Measurements from ENCODE around the gene TUBB2B.

The TUBB2B gene

GRCh38 chr6:3218266-3218665 is 9.2 kb downstream of the TUBB2B start:
- ATAC-seq (no peak), DNase-seq (no peak)
- no peak overlapping the region for H3K4me3 Mint-ChIP-seq
- H3K36me3 Mint-ChIP-seq (ENCODE audit: low read depth): no peaks in the 10 kb centered on the region
- no peaks in the 10 kb centered on the region for H3K9me3 Mint-ChIP-seq
- H3K27me3 Mint-ChIP-seq: peaks cover 54% of the 10 kb centered on the region
- no peaks in the 10 kb centered on the region for H3K4me1 Mint-ChIP-seq
- H3K27ac Mint-ChIP-seq: no peak overlapping the region

- peaks cover 2% of the 10 kb centered on the region for H3K4me1 Mint-ChIP-seq
Measured at GRCh38 chr6:3217286-3217685, 10.2 kb downstream of the TUBB2B start.

GRCh38 chr6:3214898-3215297 is 12.6 kb downstream of the TUBB2B start:
- peaks cover 8% of the 10 kb centered on the region for H3K4me1 Mint-ChIP-seq
- H3K27ac Mint-ChIP-seq: no peak overlapping the region
- no peak overlapping the region for H3K4me3 Mint-ChIP-seq
- ATAC-seq (no peak), DNase-seq (no peak)
- H3K9me3 Mint-ChIP-seq: no peaks in the 10 kb centered on the region
- H3K27me3 Mint-ChIP-seq: peaks cover 53% of the 10 kb centered on the region
- H3K36me3 Mint-ChIP-seq (ENCODE audit: low read depth): no peaks in the 10 kb centered on the region

More at GRCh38 chr6:3217286-3217685, 10.2 kb downstream of the TUBB2B start:
- H3K4me3 Mint-ChIP-seq: no peak overlapping the region
- DNase-seq: no peak
- H3K27ac Mint-ChIP-seq: no peak overlapping the region
- H3K27me3 Mint-ChIP-seq: peaks cover 59% of the 10 kb centered on the region
- H3K9me3 Mint-ChIP-seq: no peaks in the 10 kb centered on the region
- ATAC-seq: no peak
- H3K36me3 Mint-ChIP-seq (ENCODE audit: low read depth): no peaks in the 10 kb centered on the region

- no peaks in the 10 kb centered on the region for H3K36me3 Mint-ChIP-seq (ENCODE audit: low read depth)
- H3K27ac Mint-ChIP-seq: no peak overlapping the region
- peaks cover 47% of the 10 kb centered on the region for H3K27me3 Mint-ChIP-seq
- peaks cover 23% of the 10 kb centered on the region for H3K4me1 Mint-ChIP-seq
- no peak for DNase-seq
- H3K9me3 Mint-ChIP-seq: no peaks in the 10 kb centered on the region
- H3K4me3 Mint-ChIP-seq: no peak overlapping the region
- no peak for ATAC-seq
Measured at GRCh38 chr6:3213334-3213695, 14.1 kb downstream of the TUBB2B start.

- ATAC-seq (no peak), DNase-seq (no peak)
- no peaks in the 10 kb centered on the region for H3K36me3 Mint-ChIP-seq (ENCODE audit: low read depth)
- H3K9me3 Mint-ChIP-seq: no peaks in the 10 kb centered on the region
- no peak overlapping the region for H3K27ac Mint-ChIP-seq
- H3K4me3 Mint-ChIP-seq: no peak overlapping the region
- H3K4me1 Mint-ChIP-seq: peaks cover 31% of the 10 kb centered on the region
- H3K27me3 Mint-ChIP-seq: peaks cover 41% of the 10 kb centered on the region
Measured at GRCh38 chr6:3212261-3212660, 15.2 kb downstream of the TUBB2B start.

- DNase-seq: no peak
- H3K27me3 Mint-ChIP-seq: peaks cover 40% of the 10 kb centered on the region
Measured at GRCh38 chr6:3211681-3212080, 15.8 kb downstream of the TUBB2B start.

GRCh38 chr6:3210024-3210610 is 17.3 kb downstream of the TUBB2B start:
- H3K4me3 Mint-ChIP-seq: no peak overlapping the region
- DNase-seq (no peak), ATAC-seq (no peak)
- H3K27me3 Mint-ChIP-seq: peaks cover 34% of the 10 kb centered on the region
- no peaks in the 10 kb centered on the region for H3K36me3 Mint-ChIP-seq (ENCODE audit: low read depth)
- peaks cover 35% of the 10 kb centered on the region for H3K4me1 Mint-ChIP-seq
- H3K27ac Mint-ChIP-seq: peak overlapping the region; percentile 86
- H3K9me3 Mint-ChIP-seq: no peaks in the 10 kb centered on the region

More at GRCh38 chr6:3211681-3212080, 15.8 kb downstream of the TUBB2B start:
- no peak overlapping the region for H3K4me3 Mint-ChIP-seq
- H3K27ac Mint-ChIP-seq: no peak overlapping the region
- H3K4me1 Mint-ChIP-seq: peaks cover 31% of the 10 kb centered on the region
- no peaks in the 10 kb centered on the region for H3K9me3 Mint-ChIP-seq
- no peaks in the 10 kb centered on the region for H3K36me3 Mint-ChIP-seq (ENCODE audit: low read depth)
- ATAC-seq: no peak

GRCh38 chr6:3209114-3210023 is 18.1 kb downstream of the TUBB2B start:
- Mint-ChIP-seq H3K36me3 (ENCODE audit: low read depth) (no peaks in the 10 kb centered on the region), H3K4me1 (peaks cover 39% of the 10 kb centered on the region), H3K27me3 (peaks cover 31% of the 10 kb centered on the region), H3K27ac (peak overlapping the region; percentile 86), H3K4me3 (peak overlapping the region; percentile 33), H3K9me3 (peaks cover 4% of the 10 kb centered on the region)
- peak; percentile 65 for DNase-seq
- ATAC-seq: peak; percentile 89

- H3K4me3 Mint-ChIP-seq: peak overlapping the region; percentile 33
- H3K27ac Mint-ChIP-seq: peak overlapping the region; percentile 86
- peaks cover 32% of the 10 kb centered on the region for H3K27me3 Mint-ChIP-seq
Measured at GRCh38 chr6:3208775-3209113, 18.7 kb downstream of the TUBB2B start.

GRCh38 chr6:3208098-3208774 is 19.2 kb downstream of the TUBB2B start:
- no peak for ATAC-seq
- Mint-ChIP-seq H3K27ac (peak overlapping the region; percentile 86), H3K4me3 (peak overlapping the region; percentile 33)

More at GRCh38 chr6:3208775-3209113, 18.7 kb downstream of the TUBB2B start:
- Mint-ChIP-seq H3K4me1 (peaks cover 39% of the 10 kb centered on the region), H3K36me3 (ENCODE audit: low read depth) (peaks cover 1% of the 10 kb centered on the region), H3K9me3 (peaks cover 4% of the 10 kb centered on the region)
- ATAC-seq (no peak), DNase-seq (no peak)

GRCh38 chr6:3206339-3207015 is 21.0 kb downstream of the TUBB2B start:
- H3K9me3 Mint-ChIP-seq: peaks cover 4% of the 10 kb centered on the region
- H3K4me1 Mint-ChIP-seq: peaks cover 35% of the 10 kb centered on the region
- DNase-seq (no peak), ATAC-seq (no peak)
- H3K27ac Mint-ChIP-seq: peak overlapping the region; percentile 1
- peaks cover 1% of the 10 kb centered on the region for H3K36me3 Mint-ChIP-seq (ENCODE audit: low read depth)
- H3K27me3 Mint-ChIP-seq: peaks cover 24% of the 10 kb centered on the region
- H3K4me3 Mint-ChIP-seq: no peak overlapping the region

More at GRCh38 chr6:3208098-3208774, 19.2 kb downstream of the TUBB2B start:
- H3K9me3 Mint-ChIP-seq: peaks cover 4% of the 10 kb centered on the region
- H3K36me3 Mint-ChIP-seq (ENCODE audit: low read depth): peaks cover 1% of the 10 kb centered on the region
- DNase-seq: no peak
- H3K27me3 Mint-ChIP-seq: peaks cover 32% of the 10 kb centered on the region
- H3K4me1 Mint-ChIP-seq: peaks cover 39% of the 10 kb centered on the region

- Mint-ChIP-seq H3K4me3 (no peak overlapping the region), H3K4me1 (peaks cover 35% of the 10 kb centered on the region), H3K9me3 (peaks cover 4% of the 10 kb centered on the region), H3K27me3 (peaks cover 24% of the 10 kb centered on the region), H3K36me3 (ENCODE audit: low read depth) (peaks cover 1% of the 10 kb centered on the region), H3K27ac (no peak overlapping the region)
- no peak for ATAC-seq
- no peak for DNase-seq
Measured at GRCh38 chr6:3205913-3206312, 21.5 kb downstream of the TUBB2B start.

- no peak for DNase-seq
- Mint-ChIP-seq H3K27ac (no peak overlapping the region), H3K4me3 (no peak overlapping the region), H3K36me3 (ENCODE audit: low read depth) (peaks cover 1% of the 10 kb centered on the region), H3K4me1 (peaks cover 31% of the 10 kb centered on the region), H3K9me3 (peaks cover 4% of the 10 kb centered on the region), H3K27me3 (peaks cover 24% of the 10 kb centered on the region)
- ATAC-seq: no peak
Measured at GRCh38 chr6:3204921-3205320, 22.5 kb downstream of the TUBB2B start.

- Mint-ChIP-seq H3K4me3 (no peak overlapping the region), H3K36me3 (ENCODE audit: low read depth) (peaks cover 1% of the 10 kb centered on the region), H3K27me3 (peaks cover 22% of the 10 kb centered on the region), H3K9me3 (peaks cover 4% of the 10 kb centered on the region), H3K27ac (no peak overlapping the region), H3K4me1 (peaks cover 14% of the 10 kb centered on the region)
- ATAC-seq: no peak
- DNase-seq: no peak
Measured at GRCh38 chr6:3202999-3203696, 24.3 kb downstream of the TUBB2B start.

Data from activated naive CD8-positive, alpha-beta T cell treated with anti-CD3 and anti-CD28 coated beads, Interleukin-2, amount 50 U/mL, for 24 hours (primary cell).